OCI-LY1 (cell line): ENCODE measurements around the gene MIER1.

Source experiments
- H2AFZ ChIP-seq: fragments of 200-600 bp; sonication (generic), shearing (Covaris generic); 2 replicates; pipeline ENCODE4 v1.6.0; 2014; ENCODE audit warnings: antibody characterized with exemption, mild to moderate bottlenecking, low read length
- H3F3A ChIP-seq: fragments of 200-600 bp; sonication (generic), shearing (Covaris generic); 2 replicates; pipeline ENCODE4 v1.6.0; 2014; ENCODE audit warnings: mild to moderate bottlenecking, antibody characterized with exemption, low read length, moderate library complexity; ENCODE audit not compliant: insufficient read depth
- H3K27ac ChIP-seq: fragments of 200-600 bp; sonication (generic); 2 replicates; pipeline ENCODE4 v1.5.1; 2014; ENCODE audit warnings: low read length, mixed run types, mild to moderate bottlenecking, low read depth; ENCODE audit not compliant: poor library complexity, severe bottlenecking
- H3K27me3 ChIP-seq: fragments of 200-600 bp; sonication (generic); 2 replicates; pipeline ENCODE4 v1.6.0; 2014; ENCODE audit warnings: antibody characterized with exemption, mild to moderate bottlenecking, low read length, moderate library complexity; ENCODE audit not compliant: insufficient read depth
- H3K36me3 ChIP-seq: fragments of 200-600 bp; sonication (generic); 2 replicates; pipeline ENCODE4 v1.6.1; 2014; ENCODE audit warnings: mild to moderate bottlenecking, antibody characterized with exemption, low read length, moderate library complexity, mixed read lengths; ENCODE audit not compliant: insufficient read depth
- H3K4me1 ChIP-seq: fragments of 200-600 bp; sonication (generic); 2 replicates; pipeline ENCODE4 v1.5.1; 2014; ENCODE audit warnings: mild to moderate bottlenecking, low read length, moderate library complexity; ENCODE audit not compliant: insufficient read depth, severe bottlenecking
- H3K4me2 ChIP-seq: fragments of 200-600 bp; sonication (generic), shearing (Covaris generic); 2 replicates; pipeline ENCODE4 v1.6.1; 2014; ENCODE audit warnings: low read length
- H3K4me3 ChIP-seq: fragments of 200-600 bp; sonication (generic); 2 replicates; pipeline ENCODE4 v1.5.1; 2014; ENCODE audit warnings: low read length, low read depth, mild to moderate bottlenecking, mixed read lengths; ENCODE audit not compliant: poor library complexity, severe bottlenecking
- H3K79me2 ChIP-seq: fragments of 200-600 bp; shearing (Covaris generic); 2 replicates; pipeline ENCODE4 v1.6.1; 2016; ENCODE audit warnings: mixed run types, low read length, mixed read lengths; ENCODE audit not compliant: insufficient read depth
- H3K9ac ChIP-seq: fragments of 200-600 bp; sonication (generic), shearing (Covaris generic); 2 replicates; pipeline ENCODE4 v1.6.1; 2014; ENCODE audit warnings: mild to moderate bottlenecking, low read length, mixed read lengths
- H3K9me2 ChIP-seq: fragments of 200-600 bp; sonication (generic), shearing (Covaris generic); 2 replicates; pipeline ENCODE4 v1.6.1; 2014; ENCODE audit warnings: low read depth, mild to moderate bottlenecking, low read length, mixed read lengths
- H3K9me3 ChIP-seq: fragments of 200-600 bp; shearing (Covaris generic); 2 replicates; pipeline ENCODE4 v1.6.1; 2014; ENCODE audit warnings: low read length, mixed read lengths
- H4K20me1 ChIP-seq: fragments of 200-600 bp; sonication (generic), shearing (Covaris generic); 2 replicates; pipeline ENCODE4 v1.6.0; 2016; ENCODE audit warnings: mild to moderate bottlenecking, low read length; ENCODE audit not compliant: insufficient read depth
- CTCF ChIP-seq: fragments of 200-600 bp; sonication (generic), shearing (Covaris generic); IDR thresholded peaks from 2 replicates; pipeline ENCODE4 v1.5.1; 2017; ENCODE audit warnings: mild to moderate bottlenecking, antibody characterized with exemption, low read length, moderate library complexity, mixed read lengths
- EZH2 ChIP-seq: fragments of 200-600 bp; sonication (generic), shearing (Covaris generic); IDR thresholded peaks from 2 replicates; pipeline ENCODE4 v1.8.0; 2017; ENCODE audit warnings: borderline replicate concordance, mixed run types, mild to moderate bottlenecking, antibody characterized with exemption, low read length, moderate library complexity, mixed read lengths

MIER1 gene

DNA sequence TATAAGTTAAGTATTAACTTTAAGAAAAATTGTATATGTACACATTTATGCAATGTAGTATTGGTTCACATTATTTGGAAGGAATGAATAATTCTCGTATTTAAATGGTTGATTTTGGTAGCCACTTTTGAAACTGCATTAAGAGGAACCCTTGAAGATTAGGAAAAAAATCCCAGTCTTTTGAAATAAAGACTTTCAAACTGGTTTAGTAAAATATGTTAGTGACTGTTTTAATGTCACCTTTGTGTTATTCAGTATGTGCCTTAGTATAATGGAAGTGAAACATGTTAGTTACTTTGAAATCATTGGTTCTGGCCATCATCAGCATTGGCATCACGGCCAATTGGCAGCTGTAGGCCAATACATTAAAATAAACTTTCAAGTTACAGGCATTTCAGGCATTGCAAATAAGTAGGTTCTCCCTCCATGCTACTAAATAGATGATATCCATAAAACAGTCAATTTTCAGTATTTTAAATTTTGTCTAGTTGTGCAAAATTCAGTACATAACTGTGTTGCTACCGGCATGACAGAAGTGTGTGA lies 4.4 kb downstream of the MIER1 start:
- Histone ChIP-seq H3K27ac (peak overlapping the region; percentile 36), H2AFZ (no peak overlapping the region), H3F3A (no peaks in the 10 kb centered on the region; the same call in none of the 2 replicates), H3K4me1 (peaks cover 71% of the 10 kb centered on the region), H4K20me1 (no peaks in the 10 kb centered on the region; the same call in 1 of the 2 replicates), H3K79me2 (peaks cover 74% of the 10 kb centered on the region), H3K4me3 (peak overlapping the region; percentile 81), H3K4me2 (peak overlapping the region; percentile 86), H3K36me3 (0 out of 2 replicates have a peak, but pooled peaks cover 5% of the 10 kb centered on the region), H3K9ac (peak overlapping the region; percentile 49; the same call in 1 of the 2 replicates), H3K9me2 (no peaks in the 10 kb centered on the region), H3K27me3 (no peaks in the 10 kb centered on the region), H3K9me3 (no peaks in the 10 kb centered on the region)
- no peak for TF ChIP-seq CTCF
- no peak for TF ChIP-seq EZH2

DNA sequence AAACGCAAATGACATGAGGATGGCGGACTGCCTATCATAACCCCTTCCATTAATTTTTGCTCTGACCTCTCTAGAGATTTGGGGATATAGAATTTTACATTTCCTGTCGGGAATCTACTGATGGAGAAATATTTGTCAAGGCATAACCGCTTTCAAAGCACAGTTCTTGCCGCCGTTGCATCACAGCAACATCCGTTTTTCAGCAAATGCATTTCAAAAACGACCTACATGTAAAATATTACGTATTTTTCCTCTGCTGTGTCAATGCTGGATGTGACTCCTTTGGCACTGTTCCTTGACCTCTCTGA lies 4.9 kb downstream of the MIER1 start:
- peak overlapping the region; percentile 86 for H3K4me2 ChIP-seq
- H4K20me1 ChIP-seq = no peaks in the 10 kb centered on the region; the same call in 1 of the 2 replicates
- TF ChIP-seq EZH2 (no peak), CTCF (no peak)
- H3K9me2 ChIP-seq = no peaks in the 10 kb centered on the region
- H3K27ac ChIP-seq = peak overlapping the region; percentile 36
- no peaks in the 10 kb centered on the region for H3K27me3 ChIP-seq
- H3K4me1 ChIP-seq = peaks cover 75% of the 10 kb centered on the region
- 0 out of 2 replicates have a peak, but pooled peaks cover 5% of the 10 kb centered on the region for H3K36me3 ChIP-seq
- H2AFZ ChIP-seq = no peak overlapping the region
- peaks cover 78% of the 10 kb centered on the region for H3K79me2 ChIP-seq
- no peaks in the 10 kb centered on the region for H3K9me3 ChIP-seq
- H3K4me3 ChIP-seq = peak overlapping the region; percentile 81
- peak overlapping the region; percentile 49; the same call in 1 of the 2 replicates for H3K9ac ChIP-seq
- no peaks in the 10 kb centered on the region; the same call in none of the 2 replicates for H3F3A ChIP-seq

DNA sequence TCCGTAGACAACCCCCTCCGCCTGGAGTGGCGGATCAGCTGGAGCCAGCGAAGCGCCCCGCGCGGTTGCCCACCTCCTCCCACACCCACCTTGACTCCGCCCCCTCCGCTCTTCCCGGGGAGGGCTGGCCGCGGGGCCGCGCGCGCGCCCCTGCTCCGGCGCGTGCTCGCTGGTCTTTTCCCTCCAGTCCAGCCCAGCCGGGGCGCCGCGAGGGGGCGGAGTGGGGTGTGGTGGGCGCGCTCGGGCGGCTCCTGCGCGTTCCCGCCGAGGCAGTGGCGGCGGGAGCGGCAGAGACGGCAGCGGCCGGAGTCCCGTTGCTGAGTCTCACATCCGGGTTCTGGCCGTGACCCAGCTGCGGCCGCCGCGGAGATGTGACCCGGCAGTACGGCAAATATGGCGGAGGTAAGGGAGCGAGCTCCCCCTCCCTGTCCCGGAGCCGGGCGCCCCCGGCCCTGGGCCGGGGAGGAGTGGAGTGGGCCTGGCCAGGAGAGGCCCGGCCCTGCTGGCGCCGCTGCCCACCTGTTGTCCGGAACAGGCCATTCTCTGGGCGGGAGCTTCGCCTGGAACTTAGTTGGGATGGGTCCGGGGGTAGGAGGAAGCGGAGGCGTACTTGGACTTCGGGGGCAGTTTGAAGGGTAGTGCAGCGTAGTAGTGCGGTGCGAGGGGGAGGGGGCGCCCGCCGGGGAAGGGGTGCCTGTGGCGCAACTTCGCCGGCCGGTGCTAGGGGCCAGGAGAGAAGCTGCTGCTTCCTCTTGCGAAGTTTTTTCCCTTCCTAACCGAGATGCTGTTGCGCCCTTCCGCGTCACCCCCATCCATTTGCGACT lies 5.4 kb downstream of the MIER1 start:
- Histone ChIP-seq H2AFZ (no peak overlapping the region), H3K9me2 (no peaks in the 10 kb centered on the region), H3K79me2 (peaks cover 83% of the 10 kb centered on the region), H3K9me3 (no peaks in the 10 kb centered on the region), H3K27me3 (no peaks in the 10 kb centered on the region), H3K27ac (peak overlapping the region; percentile 73), H3K36me3 (0 out of 2 replicates have a peak, but pooled peaks cover 5% of the 10 kb centered on the region), H3K9ac (peak overlapping the region; percentile 86), H4K20me1 (no peaks in the 10 kb centered on the region; the same call in 1 of the 2 replicates), H3K4me1 (peaks cover 81% of the 10 kb centered on the region), H3K4me2 (peak overlapping the region; percentile 99), H3F3A (no peaks in the 10 kb centered on the region; the same call in none of the 2 replicates), H3K4me3 (peak overlapping the region; percentile 81)
- 0 out of 2 replicates have a peak, but pooled peaks have one; percentile 4 for TF ChIP-seq CTCF
- no peak for TF ChIP-seq EZH2
